Measurements from ENCODE around the gene PPP1R8. TPM values are rescaled to one million over a fixed set of nuclear protein-coding genes. Genes with fewer than 3 reads are reported as not detected.

Gene PPP1R8
- total and polyA plus RNA-seq, 9 of the 15 experiments (the other 6 are each of a cell fraction or from before 2014, with no cell fraction given), result 16.2 to 107 (median 75.3) TPM

DNA sequence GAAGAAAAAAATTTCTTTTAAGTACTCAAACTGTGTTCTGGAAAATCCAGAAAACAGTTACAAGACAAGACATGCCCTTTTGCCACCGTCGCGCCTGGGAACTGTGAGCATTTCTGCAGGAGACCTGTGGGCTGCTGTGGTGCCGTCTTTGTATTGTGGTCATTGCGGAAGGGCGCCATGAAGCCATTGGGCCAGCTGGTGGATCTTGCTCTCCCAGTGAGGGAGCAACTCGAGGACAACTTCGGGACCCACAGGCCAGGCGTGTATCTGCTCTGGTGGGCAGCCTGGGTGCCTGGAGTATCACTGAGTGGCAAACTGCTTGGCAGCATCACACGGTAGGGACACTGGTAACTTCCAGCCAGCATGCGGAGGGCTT lies 38.0 kb downstream of the PPP1R8 start (continued):
- TF ChIP-seq PHF20 (IDR thresholded peaks at IDR 0.05; ENCODE audit: partially characterized antibody) (no peak), ZNF140 (CRISPR knock-in tag; IDR thresholded peaks at IDR 0.05) (no peak), NFE2 (IDR thresholded peaks at IDR 0.05; ENCODE audit: low read depth) (no peak), STAT5A (IDR thresholded peaks at IDR 0.05; ENCODE audit: borderline replicate concordance, low read length) (no peak), ZNF212 (CRISPR knock-in tag; IDR thresholded peaks at IDR 0.05) (no peak), KLF6 (CRISPR knock-in tag; IDR thresholded peaks at IDR 0.05; ENCODE audit: borderline replicate concordance) (no peak), YY1 (IDR thresholded peaks at IDR 0.05; ENCODE audit: borderline replicate concordance in 1 of 3, control insufficient read depth in 1 of 3, extremely low read depth in 1 of 3, insufficient read depth in 3 of 3, insufficient read length in 1 of 3, insufficient replicate concordance in 2 of 3, low read depth in 1 of 3, low read length in 2 of 3) (peak in 1 of 3 experiments; percentile 22), SP2 (IDR thresholded peaks at IDR 0.05; ENCODE audit: extremely low read depth, low read depth, low read length, poor library complexity, severe bottlenecking) (no peak), PHB2 (IDR thresholded peaks at IDR 0.05; ENCODE audit: low read depth) (no peak), CXXC5 (CRISPR knock-in tag; IDR thresholded peaks at IDR 0.05) (no peak), HDAC6 (IDR thresholded peaks at IDR 0.05; ENCODE audit: low read depth, low read length) (no peak), HDAC8 (tag; IDR thresholded peaks at IDR 0.05) (no peak), ZNF695 (CRISPR knock-in tag; IDR thresholded peaks at IDR 0.05) (no peak), ASH1L (IDR thresholded peaks at IDR 0.05; ENCODE audit: borderline replicate concordance, low read depth, partially characterized antibody) (no peak), PTBP1 (IDR thresholded peaks at IDR 0.05; ENCODE audit: low read depth, low read length) (no peak), ZKSCAN8 (CRISPR knock-in tag; IDR thresholded peaks at IDR 0.05) (no peak), NR3C1 (CRISPR knock-in tag; IDR thresholded peaks at IDR 0.05) (no peak)
- TF ChIP-seq, protein P1, sequence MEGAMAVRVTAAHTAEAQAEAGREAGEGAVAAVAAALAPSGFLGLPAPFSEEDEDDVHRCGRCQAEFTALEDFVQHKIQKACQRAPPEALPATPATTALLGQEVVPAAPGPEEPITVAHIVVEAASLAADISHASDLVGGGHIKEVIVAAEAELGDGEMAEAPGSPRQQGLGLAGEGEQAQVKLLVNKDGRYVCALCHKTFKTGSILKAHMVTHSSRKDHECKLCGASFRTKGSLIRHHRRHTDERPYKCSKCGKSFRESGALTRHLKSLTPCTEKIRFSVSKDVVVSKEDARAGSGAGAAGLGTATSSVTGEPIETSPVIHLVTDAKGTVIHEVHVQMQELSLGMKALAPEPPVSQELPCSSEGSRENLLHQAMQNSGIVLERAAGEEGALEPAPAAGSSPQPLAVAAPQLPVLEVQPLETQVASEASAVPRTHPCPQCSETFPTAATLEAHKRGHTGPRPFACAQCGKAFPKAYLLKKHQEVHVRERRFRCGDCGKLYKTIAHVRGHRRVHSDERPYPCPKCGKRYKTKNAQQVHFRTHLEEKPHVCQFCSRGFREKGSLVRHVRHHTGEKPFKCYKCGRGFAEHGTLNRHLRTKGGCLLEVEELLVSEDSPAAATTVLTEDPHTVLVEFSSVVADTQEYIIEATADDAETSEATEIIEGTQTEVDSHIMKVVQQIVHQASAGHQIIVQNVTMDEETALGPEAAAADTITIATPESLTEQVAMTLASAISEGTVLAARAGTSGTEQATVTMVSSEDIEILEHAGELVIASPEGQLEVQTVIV (CRISPR knock-in tag; IDR thresholded peaks at IDR 0.05; ENCODE audit: borderline replicate concordance), result no peak
- TF ChIP-seq, protein P2, sequence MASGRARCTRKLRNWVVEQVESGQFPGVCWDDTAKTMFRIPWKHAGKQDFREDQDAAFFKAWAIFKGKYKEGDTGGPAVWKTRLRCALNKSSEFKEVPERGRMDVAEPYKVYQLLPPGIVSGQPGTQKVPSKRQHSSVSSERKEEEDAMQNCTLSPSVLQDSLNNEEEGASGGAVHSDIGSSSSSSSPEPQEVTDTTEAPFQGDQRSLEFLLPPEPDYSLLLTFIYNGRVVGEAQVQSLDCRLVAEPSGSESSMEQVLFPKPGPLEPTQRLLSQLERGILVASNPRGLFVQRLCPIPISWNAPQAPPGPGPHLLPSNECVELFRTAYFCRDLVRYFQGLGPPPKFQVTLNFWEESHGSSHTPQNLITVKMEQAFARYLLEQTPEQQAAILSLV (tag; IDR thresholded peaks at IDR 0.05), result 0 out of 2 replicates have a peak, but pooled peaks have one; percentile 31
- TF ChIP-seq, protein P3, sequence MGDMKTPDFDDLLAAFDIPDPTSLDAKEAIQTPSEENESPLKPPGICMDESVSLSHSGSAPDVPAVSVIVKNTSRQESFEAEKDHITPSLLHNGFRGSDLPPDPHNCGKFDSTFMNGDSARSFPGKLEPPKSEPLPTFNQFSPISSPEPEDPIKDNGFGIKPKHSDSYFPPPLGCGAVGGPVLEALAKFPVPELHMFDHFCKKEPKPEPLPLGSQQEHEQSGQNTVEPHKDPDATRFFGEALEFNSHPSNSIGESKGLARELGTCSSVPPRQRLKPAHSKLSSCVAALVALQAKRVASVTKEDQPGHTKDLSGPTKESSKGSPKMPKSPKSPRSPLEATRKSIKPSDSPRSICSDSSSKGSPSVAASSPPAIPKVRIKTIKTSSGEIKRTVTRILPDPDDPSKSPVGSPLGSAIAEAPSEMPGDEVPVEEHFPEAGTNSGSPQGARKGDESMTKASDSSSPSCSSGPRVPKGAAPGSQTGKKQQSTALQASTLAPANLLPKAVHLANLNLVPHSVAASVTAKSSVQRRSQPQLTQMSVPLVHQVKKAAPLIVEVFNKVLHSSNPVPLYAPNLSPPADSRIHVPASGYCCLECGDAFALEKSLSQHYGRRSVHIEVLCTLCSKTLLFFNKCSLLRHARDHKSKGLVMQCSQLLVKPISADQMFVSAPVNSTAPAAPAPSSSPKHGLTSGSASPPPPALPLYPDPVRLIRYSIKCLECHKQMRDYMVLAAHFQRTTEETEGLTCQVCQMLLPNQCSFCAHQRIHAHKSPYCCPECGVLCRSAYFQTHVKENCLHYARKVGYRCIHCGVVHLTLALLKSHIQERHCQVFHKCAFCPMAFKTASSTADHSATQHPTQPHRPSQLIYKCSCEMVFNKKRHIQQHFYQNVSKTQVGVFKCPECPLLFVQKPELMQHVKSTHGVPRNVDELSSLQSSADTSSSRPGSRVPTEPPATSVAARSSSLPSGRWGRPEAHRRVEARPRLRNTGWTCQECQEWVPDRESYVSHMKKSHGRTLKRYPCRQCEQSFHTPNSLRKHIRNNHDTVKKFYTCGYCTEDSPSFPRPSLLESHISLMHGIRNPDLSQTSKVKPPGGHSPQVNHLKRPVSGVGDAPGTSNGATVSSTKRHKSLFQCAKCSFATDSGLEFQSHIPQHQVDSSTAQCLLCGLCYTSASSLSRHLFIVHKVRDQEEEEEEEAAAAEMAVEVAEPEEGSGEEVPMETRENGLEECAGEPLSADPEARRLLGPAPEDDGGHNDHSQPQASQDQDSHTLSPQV (IDR thresholded peaks at IDR 0.05), result 0 out of 2 replicates have a peak, but pooled peaks have one; percentile 58
- TF ChIP-seq, protein P4, sequence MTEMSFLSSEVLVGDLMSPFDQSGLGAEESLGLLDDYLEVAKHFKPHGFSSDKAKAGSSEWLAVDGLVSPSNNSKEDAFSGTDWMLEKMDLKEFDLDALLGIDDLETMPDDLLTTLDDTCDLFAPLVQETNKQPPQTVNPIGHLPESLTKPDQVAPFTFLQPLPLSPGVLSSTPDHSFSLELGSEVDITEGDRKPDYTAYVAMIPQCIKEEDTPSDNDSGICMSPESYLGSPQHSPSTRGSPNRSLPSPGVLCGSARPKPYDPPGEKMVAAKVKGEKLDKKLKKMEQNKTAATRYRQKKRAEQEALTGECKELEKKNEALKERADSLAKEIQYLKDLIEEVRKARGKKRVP (CRISPR knock-in tag; IDR thresholded peaks at IDR 0.05), result no peak

Measured in K562 (cell line).